HEK293T (cell line): ENCODE results near the gene ARAP2.

Source experiments
- CTCF ChIA-PET: fragments of 350-600 bp; formaldehyde crosslinking; extraction: SDS; loops from one replicate; lab custom pipeline; 2021; ENCODE audit warnings: antibody characterized with exemption, inconsistent platforms; lab: Yijun Ruan, JAX
- POLR2A ChIA-PET: fragments of 350-600 bp; formaldehyde crosslinking; extraction: SDS; loops from one replicate; lab custom pipeline; 2020; ENCODE audit warnings: antibody characterized with exemption, inconsistent platforms; lab: Yijun Ruan, JAX
- DNase-seq: peaks from one replicate; pipeline ENCODE4 v3.0.0; 2012; ENCODE audit warnings: mixed read lengths; ENCODE audit errors: extremely low spot score
- ARNT ChIP-seq: fragments of 450-650 bp; IDR thresholded peaks from 2 replicates; pipeline ENCODE4 v1.6.1; 2017; ENCODE audit warnings: mild to moderate bottlenecking
- BHLHE40 ChIP-seq: fragments of 450-650 bp; IDR thresholded peaks from 2 replicates; pipeline ENCODE4 v1.6.1; 2016; ENCODE audit warnings: mild to moderate bottlenecking, moderate library complexity, borderline replicate concordance
- CTBP1 ChIP-seq: fragments of 450-650 bp; IDR thresholded peaks from 2 replicates; pipeline ENCODE4 v1.6.1; 2016; ENCODE audit warnings: borderline replicate concordance
- ELF4 ChIP-seq: fragments of 450-650 bp; IDR thresholded peaks from 2 replicates; pipeline ENCODE4 v1.6.1; 2017; ENCODE audit warnings: antibody characterized with exemption
- FOXA1 ChIP-seq: fragments of 450-650 bp; IDR thresholded peaks from 2 replicates; pipeline ENCODE4 v1.6.1; 2016; ENCODE audit warnings: mild to moderate bottlenecking
- FOXK2 ChIP-seq: fragments of 450-650 bp; IDR thresholded peaks from 2 replicates; pipeline ENCODE4 v1.6.1; 2016; ENCODE audit warnings: mild to moderate bottlenecking
- FOXM1 ChIP-seq: fragments of 450-650 bp; IDR thresholded peaks from 2 replicates; pipeline ENCODE4 v1.6.1; 2017; ENCODE audit warnings: mild to moderate bottlenecking, borderline replicate concordance
- HDGF ChIP-seq: fragments of 450-650 bp; IDR thresholded peaks from 2 replicates; pipeline ENCODE4 v1.6.1; 2017; ENCODE audit warnings: antibody characterized with exemption, borderline replicate concordance
- L3MBTL2 ChIP-seq: fragments of 450-650 bp; conservative IDR thresholded peaks from 2 replicates; pipeline ENCODE4 v1.6.1; 2016; ENCODE audit warnings: mild to moderate bottlenecking
- LEF1 ChIP-seq: fragments of 450-650 bp; IDR thresholded peaks from 2 replicates; pipeline ENCODE4 v1.6.1; 2017; ENCODE audit warnings: mild to moderate bottlenecking, borderline replicate concordance
- NFRKB ChIP-seq: fragments of 450-650 bp; IDR thresholded peaks from 2 replicates; pipeline ENCODE4 v1.6.1; 2016; ENCODE audit warnings: mild to moderate bottlenecking, moderate library complexity
- PKNOX1 ChIP-seq: fragments of 450-650 bp; IDR thresholded peaks from 2 replicates; pipeline ENCODE4 v1.6.1; 2016
- SP1 ChIP-seq: fragments of 450-650 bp; IDR thresholded peaks from 2 replicates; pipeline ENCODE4 v1.6.1; 2017
- SUZ12 ChIP-seq: fragments of 450-650 bp; IDR thresholded peaks from 2 replicates; pipeline ENCODE4 v1.6.1; 2016; ENCODE audit warnings: mild to moderate bottlenecking
- TARDBP ChIP-seq: fragments of 450-650 bp; IDR thresholded peaks from 2 replicates; pipeline ENCODE4 v1.6.1; 2016
- ZNF384 ChIP-seq: fragments of 450-650 bp; IDR thresholded peaks from 2 replicates; pipeline ENCODE4 v1.6.1; 2016

Gene ARAP2

GRCh38 chr4:36091997-36092396 is 152.3 kb downstream of the ARAP2 start:
- ChIA-PET POLR2A (no interaction called here), CTCF (no interaction called here)
- no peak for TF ChIP-seq NFRKB
- TF ChIP-seq ELF4 = no peak
- no peak for TF ChIP-seq PKNOX1
- TF ChIP-seq TARDBP = no peak
- TF ChIP-seq L3MBTL2 = no peak
- TF ChIP-seq SUZ12 = no peak
- TF ChIP-seq FOXM1 = no peak
- no peak for TF ChIP-seq ARNT
- TF ChIP-seq ZNF384 = no peak
- TF ChIP-seq BHLHE40 = no peak
- no peak for TF ChIP-seq SP1
- no peak for TF ChIP-seq CTBP1
- no peak for TF ChIP-seq LEF1
- TF ChIP-seq FOXK2 = no peak
- no peak for TF ChIP-seq FOXA1
- no peak for TF ChIP-seq HDGF
- DNase-seq = no peak

GRCh38 chr4:36088542-36088941 is 155.8 kb downstream of the ARAP2 start:
- ChIA-PET CTCF (no interaction called here), POLR2A (no interaction called here)
- TF ChIP-seq FOXK2 (no peak), HDGF (no peak), PKNOX1 (0 out of 2 replicates have a peak, but pooled peaks have one; percentile 21)
- no peak for DNase-seq

- DNase-seq = no peak
- ChIA-PET POLR2A (no interaction called here), CTCF (no interaction called here)
- TF ChIP-seq SP1 (no peak), HDGF (no peak), CTBP1 (no peak), TARDBP (no peak), FOXM1 (no peak), FOXA1 (no peak), SUZ12 (no peak), NFRKB (no peak), ARNT (no peak), L3MBTL2 (no peak), ELF4 (no peak), PKNOX1 (no peak)
Observed at GRCh38 chr4:36086261-36086786, 158.0 kb downstream of the ARAP2 start.

GRCh38 chr4:36082817-36083216 is 161.5 kb downstream of the ARAP2 start:
- ChIA-PET CTCF (no interaction called here), POLR2A (no interaction called here)
- no peak for TF ChIP-seq CTBP1
- TF ChIP-seq TARDBP = no peak
- TF ChIP-seq L3MBTL2 = no peak
- TF ChIP-seq ELF4 = no peak
- TF ChIP-seq LEF1 = no peak
- no peak for DNase-seq

- no peak for TF ChIP-seq SP1
- no peak for TF ChIP-seq FOXK2
- no peak for TF ChIP-seq PKNOX1
- no peak for TF ChIP-seq FOXM1
- TF ChIP-seq CTBP1 = no peak
- CTCF ChIA-PET = no interaction called here
- POLR2A ChIA-PET = no interaction called here
- no peak for DNase-seq
Observed at GRCh38 chr4:36081185-36081584, 163.1 kb downstream of the ARAP2 start.

GRCh38 chr4:36079666-36080065 is 164.6 kb downstream of the ARAP2 start:
- ChIA-PET CTCF (no interaction called here), POLR2A (no interaction called here)
- no peak for DNase-seq
- no peak for TF ChIP-seq L3MBTL2

GRCh38 chr4:36078319-36078718 is 166.0 kb downstream of the ARAP2 start:
- DNase-seq = no peak
- ChIA-PET POLR2A (no interaction called here), CTCF (no interaction called here)
- TF ChIP-seq PKNOX1 = no peak
- TF ChIP-seq ZNF384 = no peak
- no peak for TF ChIP-seq NFRKB
- no peak for TF ChIP-seq LEF1
- no peak for TF ChIP-seq FOXA1
- no peak for TF ChIP-seq L3MBTL2
- no peak for TF ChIP-seq TARDBP
- TF ChIP-seq ELF4 = no peak
- TF ChIP-seq ARNT = no peak
- no peak for TF ChIP-seq CTBP1
